ENCODE results near the gene CUL5.

DNA sequence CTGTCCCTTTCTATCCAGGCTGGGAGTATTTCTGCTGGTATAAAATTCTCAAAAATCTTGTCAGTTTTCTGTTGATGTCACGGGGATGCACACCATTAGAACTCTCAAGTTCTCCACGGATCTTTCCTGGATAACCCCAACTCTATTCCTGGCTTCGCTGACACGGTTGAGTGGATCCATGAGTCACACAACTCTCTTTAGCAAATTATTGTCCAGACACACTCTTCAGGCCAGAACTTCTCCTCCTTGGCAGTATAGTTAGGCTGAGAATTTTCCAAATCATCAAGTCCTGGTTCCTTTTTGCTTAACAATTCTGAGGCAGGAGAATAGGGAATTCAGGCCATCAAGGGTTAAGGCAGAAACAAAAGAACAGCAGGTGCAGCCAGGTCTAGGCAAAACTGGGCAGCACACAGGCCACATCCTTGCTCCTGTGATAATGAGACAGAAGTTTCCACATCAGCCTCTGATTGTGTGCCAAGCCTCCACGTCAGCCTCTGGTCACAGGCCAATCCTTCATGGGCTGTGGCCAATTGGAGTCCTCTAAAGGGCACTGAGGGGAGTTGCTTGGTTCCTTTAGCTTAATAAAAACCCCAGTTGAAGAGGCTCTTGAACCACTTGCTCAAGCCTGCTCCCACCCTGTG is 106.9 kb downstream of the CUL5 start:
- no peak for TF ChIP-seq POLR2A (IDR thresholded peaks at IDR 0.05; ENCODE audit: low read length)
- TF ChIP-seq GATA1 (IDR thresholded peaks at IDR 0.05; ENCODE audit: low read depth, low read length) = no peak
